Common myeloid progenitor, CD34-positive (primary cell): ENCODE results near the gene CATSPER3.

Experiments used
- CTCF ChIA-PET: fragments of 350-600 bp; sonication (Branson Sonifier 250); formaldehyde crosslinking; loops from one replicate; lab custom pipeline; 2021; ENCODE audit warnings: antibody characterized with exemption; lab: Charles Lee
- POLR2A ChIA-PET: fragments of 350-600 bp; sonication (Branson Sonifier 250); formaldehyde crosslinking; loops from one replicate; lab custom pipeline; 2021; ENCODE audit warnings: antibody characterized with exemption; lab: Charles Lee
- DNase-seq, 3 donors: peaks; one replicate each; pipeline versions ENCODE4 v3.0.0 to v3.0.0-alpha.2; 2013
- H3K27ac ChIP-seq, 2 experiments: 1 replicate in 1 of 2; 2 replicates in 1 of 2; pipeline ENCODE4 v1.7.0; 2013; ENCODE audit warnings: inconsistent platforms in 2 of 2, low read length in 2 of 2, mild to moderate bottlenecking in 2 of 2, low read depth in 1 of 2, moderate library complexity in 1 of 2; ENCODE audit not compliant: severe bottlenecking in 2 of 2, insufficient read depth in 1 of 2, poor library complexity in 1 of 2
- H3K27me3 ChIP-seq, 5 experiments: replicated peaks in 2 of 5; 1 replicate in 3 of 5; 2 replicates in 2 of 5; pipeline versions ENCODE4 v1.6.1 to v1.7.0; 2013; ENCODE audit warnings: low read length in 4 of 5, mild to moderate bottlenecking in 2 of 5, moderate library complexity in 2 of 5, inconsistent platforms in 1 of 5; ENCODE audit not compliant: insufficient read depth in 5 of 5, control insufficient read depth in 4 of 5
- H3K36me3 ChIP-seq, 4 experiments: 1 replicate in 2 of 4; 2 replicates in 2 of 4; pipeline versions ENCODE4 v1.6.1 to v1.7.0; 2013; ENCODE audit warnings: low read length in 3 of 4, control low read depth in 1 of 4, mild to moderate bottlenecking in 1 of 4; ENCODE audit not compliant: control insufficient read depth in 4 of 4, insufficient read depth in 4 of 4
- H3K4me1 ChIP-seq, 4 experiments: 1 replicate in 3 of 4; 2 replicates in 1 of 4; pipeline versions ENCODE4 v1.6.1 to v1.7.1; 2013; ENCODE audit warnings: low read length in 3 of 4, mild to moderate bottlenecking in 3 of 4, control low read depth in 1 of 4, inconsistent platforms in 1 of 4, moderate library complexity in 1 of 4; ENCODE audit not compliant: control insufficient read depth in 4 of 4, insufficient read depth in 4 of 4; ENCODE audit errors: control extremely low read depth in 1 of 4
- H3K4me3 ChIP-seq, 7 experiments: 1 replicate in 4 of 7; 2 replicates in 3 of 7; pipeline versions ENCODE4 v1.5.1 to v1.7.0; 2013; ENCODE audit warnings: mild to moderate bottlenecking in 7 of 7, low read length in 6 of 7, moderate library complexity in 6 of 7, inconsistent platforms in 2 of 7, low read depth in 2 of 7, control low read depth in 1 of 7; ENCODE audit not compliant: insufficient read depth in 4 of 7, control insufficient read depth in 1 of 7; ENCODE audit errors: extremely low read depth in 1 of 7
- H3K9me3 ChIP-seq, 5 experiments: 1 replicate in 4 of 5; 2 replicates in 1 of 5; pipeline versions ENCODE4 v1.6.1 to v1.7.1; 2013; ENCODE audit warnings: low read length in 4 of 5, mild to moderate bottlenecking in 2 of 5, inconsistent platforms in 1 of 5, low read depth in 1 of 5, moderate library complexity in 1 of 5; ENCODE audit not compliant: control insufficient read depth in 4 of 5, insufficient read depth in 2 of 5; ENCODE audit errors: control extremely low read depth in 1 of 5
- WGBS: methylation state at CpG from one replicate; pipeline ENCODE4 v1.1.5; 2013; ENCODE audit not compliant: insufficient coverage; 5-methylcytosine and 5-hydroxymethylcytosine counted together

Gene CATSPER3

DNA sequence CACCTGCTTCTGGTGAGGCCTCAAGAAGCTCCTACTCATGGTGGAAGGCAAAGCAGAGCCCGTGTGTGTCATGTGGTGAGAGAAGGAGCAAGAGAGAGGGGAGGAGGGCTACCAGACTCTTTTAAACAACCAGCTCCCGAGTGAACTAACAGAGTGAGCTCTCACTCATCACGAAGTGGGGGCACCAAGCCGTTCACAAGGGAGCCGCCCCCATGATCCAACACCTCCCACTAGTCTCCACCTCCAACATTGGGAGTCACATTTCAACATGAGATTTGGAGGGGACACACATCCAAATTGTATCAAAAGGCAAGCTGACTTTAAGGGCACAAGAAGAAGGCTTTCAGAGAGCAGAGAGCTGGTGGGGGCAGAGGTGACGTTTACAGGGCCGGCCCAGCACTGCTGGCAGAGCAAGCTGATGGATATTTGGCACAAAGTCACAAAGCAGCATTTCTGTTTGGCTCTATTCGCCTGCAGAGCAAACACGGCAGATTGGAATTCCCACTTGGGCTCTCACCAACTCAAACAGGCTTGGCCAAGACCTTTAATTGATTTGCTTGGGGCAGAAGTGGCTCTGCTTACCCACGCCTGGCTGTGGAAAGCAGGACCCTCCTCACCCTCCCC, 46.4 kb downstream of the CATSPER3 start:
- Histone ChIP-seq H3K27me3 (peaks cover 0 to 9% (median 0%) of the 10 kb centered on the region in 5 experiments), H3K4me1 (no peaks in the 10 kb centered on the region), H3K9me3 (no peaks in the 10 kb centered on the region), H3K4me3 (no peak overlapping the region), H3K27ac (no peak overlapping the region), H3K36me3 (no peaks in the 10 kb centered on the region)
- POLR2A ChIA-PET = no interaction called here
- CTCF ChIA-PET = interaction anchor here (1.4 kb wide), 1 partner anchor 11 kb away, joined by 3 read pairs; no protein-coding TSS in a partner anchor
- WGBS = 92% methylated on average over 5 of the region's 10 CpGs
- no peak for DNase-seq

DNA sequence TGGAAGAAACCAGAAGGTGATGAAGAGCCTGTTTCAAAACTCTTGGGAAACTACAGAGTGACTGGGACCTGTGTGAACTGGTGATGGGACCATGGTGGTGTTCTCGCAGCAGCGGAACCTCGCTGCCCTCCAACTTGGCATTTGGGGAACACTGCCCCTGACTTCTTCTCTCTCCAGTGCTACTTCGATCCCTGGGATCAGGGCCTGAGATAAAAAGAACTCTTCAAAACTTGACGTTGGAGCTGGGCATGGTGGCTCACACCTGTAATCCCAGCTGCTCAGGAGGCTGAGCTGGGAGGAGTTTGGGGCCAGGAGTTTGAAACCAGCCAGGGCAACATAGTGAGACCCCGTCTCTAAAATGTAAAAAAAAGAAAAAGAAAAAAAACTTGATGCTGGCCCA, 48.2 kb downstream of the CATSPER3 start:
- no peaks in the 10 kb centered on the region for H3K36me3 ChIP-seq
- H3K4me3 ChIP-seq = no peak overlapping the region
- H3K9me3 ChIP-seq = no peaks in the 10 kb centered on the region
- ChIA-PET POLR2A (no interaction called here), CTCF (no interaction called here)
- no peak overlapping the region for H3K27ac ChIP-seq
- peaks cover 0 to 12% (median 0%) of the 10 kb centered on the region in 5 experiments for H3K27me3 ChIP-seq
- no peak for DNase-seq
- WGBS = 98% methylated on average over 4 of the region's 6 CpGs
- H3K4me1 ChIP-seq = no peaks in the 10 kb centered on the region

- H3K4me3 ChIP-seq = no peak overlapping the region
- POLR2A ChIA-PET = no interaction called here
- H3K4me1 ChIP-seq = no peaks in the 10 kb centered on the region
- no peak for DNase-seq
- CTCF ChIA-PET = no interaction called here
- H3K27me3 ChIP-seq = peaks cover 0 to 12% (median 3%) of the 10 kb centered on the region in 5 experiments
- WGBS = 83% methylated on average over 8 of the region's 11 CpGs
- H3K36me3 ChIP-seq = no peaks in the 10 kb centered on the region
- H3K27ac ChIP-seq = no peak overlapping the region
- no peaks in the 10 kb centered on the region for H3K9me3 ChIP-seq
Measured at GRCh38 chr5:135016861-135017290, 49.2 kb downstream of the CATSPER3 start.

DNA sequence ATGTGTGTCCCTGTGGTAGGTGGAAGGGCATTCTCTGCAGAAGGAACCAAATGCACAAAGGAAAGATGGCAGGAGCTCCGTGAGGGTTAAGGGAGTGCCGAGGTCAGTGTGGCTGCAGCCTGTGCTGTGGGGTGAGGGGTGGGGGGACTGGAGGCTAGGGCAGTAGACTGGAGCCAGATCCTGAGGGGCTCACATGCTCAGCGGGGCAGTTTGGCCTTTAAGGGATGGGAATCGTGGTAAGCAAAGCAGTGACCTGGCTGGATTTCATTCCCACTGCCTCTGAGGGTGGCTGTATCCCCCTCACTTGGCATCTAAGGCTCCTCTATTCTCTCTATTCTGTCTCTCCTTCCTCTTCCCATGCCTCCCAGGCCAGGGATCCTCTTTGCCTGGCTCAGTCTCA, 50.8 kb downstream of the CATSPER3 start:
- Histone ChIP-seq H3K9me3 (no peaks in the 10 kb centered on the region), H3K27ac (no peak overlapping the region), H3K4me1 (no peaks in the 10 kb centered on the region), H3K27me3 (peaks cover 0 to 19% (median 8%) of the 10 kb centered on the region in 5 experiments), H3K4me3 (no peak overlapping the region), H3K36me3 (no peaks in the 10 kb centered on the region)
- no peak for DNase-seq
- POLR2A ChIA-PET = no interaction called here
- WGBS = 85% methylated on average over 4 of the region's 4 CpGs
- CTCF ChIA-PET = no interaction called here

- CTCF ChIA-PET = no interaction called here
- no peak for DNase-seq
- no peak overlapping the region for H3K4me3 ChIP-seq
- 100% methylated on average over 3 of the region's 5 CpGs for WGBS
- peaks cover 0 to 25% (median 5%) of the 10 kb centered on the region in 5 experiments for H3K27me3 ChIP-seq
- H3K27ac ChIP-seq = no peak overlapping the region
- no peaks in the 10 kb centered on the region for H3K36me3 ChIP-seq
- POLR2A ChIA-PET = no interaction called here
- no peaks in the 10 kb centered on the region for H3K4me1 ChIP-seq
- no peaks in the 10 kb centered on the region for H3K9me3 ChIP-seq
Measured at GRCh38 chr5:135019314-135019713, 51.6 kb downstream of the CATSPER3 start.

GRCh38 chr5:135020111-135020895, 52.6 kb downstream of the CATSPER3 start:
- H3K9me3 ChIP-seq = no peaks in the 10 kb centered on the region
- H3K4me3 ChIP-seq = no peak overlapping the region
- peaks cover 0 to 31% (median 4%) of the 10 kb centered on the region in 5 experiments for H3K27me3 ChIP-seq
- H3K36me3 ChIP-seq = no peaks in the 10 kb centered on the region
- no peak overlapping the region for H3K27ac ChIP-seq
- no peaks in the 10 kb centered on the region for H3K4me1 ChIP-seq
- no peak for DNase-seq
- ChIA-PET CTCF (interaction anchor here (1.6 kb wide), 1 partner anchor 11 kb away, joined by 3 read pairs; no protein-coding TSS in a partner anchor), POLR2A (no interaction called here)
- 92% methylated on average over 11 of the region's 16 CpGs for WGBS
